ENCODE measurements around the gene TUBA3D. TPM values are rescaled to one million over a fixed set of nuclear protein-coding genes. Genes with fewer than 3 reads are reported as not detected.
"Not testable (repeated sequence)": the region's sequence is repeated elsewhere in the genome, so short reads cannot be mapped to it uniquely, and the experiment has no call there.

The TUBA3D gene
- total RNA-seq, 1 donor from 2014 or later = not detected

- not testable (repeated sequence) for H3K9me3 Mint-ChIP-seq; H3K27ac Mint-ChIP-seq; H3K27me3 Mint-ChIP-seq; DNase-seq (ENCODE audit: extremely low spot score, unreplicated experiment); H3K36me3 Mint-ChIP-seq; H3K4me1 Mint-ChIP-seq (ENCODE audit: unreplicated experiment); H3K4me3 Mint-ChIP-seq
Observed at GRCh38 chr2:131454914-131455313, 21.0 kb upstream of the TUBA3D start.

GRCh38 chr2:131467722-131468121 is 8.2 kb upstream of the TUBA3D start:
- not testable (repeated sequence) for DNase-seq (ENCODE audit: extremely low spot score, unreplicated experiment); H3K4me1 Mint-ChIP-seq (ENCODE audit: unreplicated experiment); H3K36me3 Mint-ChIP-seq; H3K27me3 Mint-ChIP-seq; H3K4me3 Mint-ChIP-seq; H3K27ac Mint-ChIP-seq; H3K9me3 Mint-ChIP-seq

- not testable (repeated sequence) for H3K4me1 Mint-ChIP-seq (ENCODE audit: unreplicated experiment); H3K27ac Mint-ChIP-seq; DNase-seq (ENCODE audit: extremely low spot score, unreplicated experiment); H3K36me3 Mint-ChIP-seq; H3K4me3 Mint-ChIP-seq; H3K27me3 Mint-ChIP-seq; H3K9me3 Mint-ChIP-seq
Observed at GRCh38 chr2:131470944-131471343, 5.0 kb upstream of the TUBA3D start.

- H3K4me1 Mint-ChIP-seq (ENCODE audit: unreplicated experiment); H3K27me3 Mint-ChIP-seq; DNase-seq (ENCODE audit: extremely low spot score, unreplicated experiment); H3K27ac Mint-ChIP-seq; H3K4me3 Mint-ChIP-seq; H3K36me3 Mint-ChIP-seq; H3K9me3 Mint-ChIP-seq: not testable (repeated sequence)
Observed at GRCh38 chr2:131471624-131472023, 4.3 kb upstream of the TUBA3D start.

GRCh38 chr2:131473266-131473665 is 2.7 kb upstream of the TUBA3D start:
- H3K27me3 Mint-ChIP-seq; H3K9me3 Mint-ChIP-seq; H3K36me3 Mint-ChIP-seq; H3K4me3 Mint-ChIP-seq; DNase-seq (ENCODE audit: extremely low spot score, unreplicated experiment); H3K27ac Mint-ChIP-seq; H3K4me1 Mint-ChIP-seq (ENCODE audit: unreplicated experiment): not testable (repeated sequence)

GRCh38 chr2:131476363-131476762 is 444 bp downstream of the TUBA3D start:
- H3K4me1 Mint-ChIP-seq (ENCODE audit: unreplicated experiment); H3K27ac Mint-ChIP-seq; H3K27me3 Mint-ChIP-seq; DNase-seq (ENCODE audit: extremely low spot score, unreplicated experiment); H3K9me3 Mint-ChIP-seq; H3K4me3 Mint-ChIP-seq; H3K36me3 Mint-ChIP-seq: not testable (repeated sequence)

- DNase-seq (ENCODE audit: extremely low spot score, unreplicated experiment); H3K9me3 Mint-ChIP-seq; H3K27me3 Mint-ChIP-seq; H3K4me3 Mint-ChIP-seq; H3K27ac Mint-ChIP-seq; H3K36me3 Mint-ChIP-seq; H3K4me1 Mint-ChIP-seq (ENCODE audit: unreplicated experiment): not testable (repeated sequence)
Observed at GRCh38 chr2:131477227-131477626, 1.3 kb downstream of the TUBA3D start.

- H3K27ac Mint-ChIP-seq; H3K4me1 Mint-ChIP-seq (ENCODE audit: unreplicated experiment); H3K36me3 Mint-ChIP-seq; DNase-seq (ENCODE audit: extremely low spot score, unreplicated experiment); H3K4me3 Mint-ChIP-seq; H3K27me3 Mint-ChIP-seq; H3K9me3 Mint-ChIP-seq: not testable (repeated sequence)
Observed at GRCh38 chr2:131478074-131478849, 2.3 kb downstream of the TUBA3D start.

GRCh38 chr2:131478850-131479461 is 3.0 kb downstream of the TUBA3D start:
- H3K9me3 Mint-ChIP-seq; H3K4me3 Mint-ChIP-seq; H3K27ac Mint-ChIP-seq; DNase-seq (ENCODE audit: extremely low spot score, unreplicated experiment); H3K27me3 Mint-ChIP-seq; H3K36me3 Mint-ChIP-seq; H3K4me1 Mint-ChIP-seq (ENCODE audit: unreplicated experiment): not testable (repeated sequence)

- not testable (repeated sequence) for H3K27ac Mint-ChIP-seq; H3K4me1 Mint-ChIP-seq (ENCODE audit: unreplicated experiment); H3K4me3 Mint-ChIP-seq; H3K36me3 Mint-ChIP-seq; H3K27me3 Mint-ChIP-seq; H3K9me3 Mint-ChIP-seq
- peak; percentile 39 for DNase-seq (ENCODE audit: extremely low spot score, unreplicated experiment)
Observed at GRCh38 chr2:131480351-131480750, 4.4 kb downstream of the TUBA3D start.

GRCh38 chr2:131482506-131483155 is 6.7 kb downstream of the TUBA3D start:
- not testable (repeated sequence) for H3K9me3 Mint-ChIP-seq; H3K4me3 Mint-ChIP-seq; H3K36me3 Mint-ChIP-seq; H3K4me1 Mint-ChIP-seq (ENCODE audit: unreplicated experiment); H3K27me3 Mint-ChIP-seq; H3K27ac Mint-ChIP-seq
- DNase-seq (ENCODE audit: extremely low spot score, unreplicated experiment) = peak; percentile 39

- DNase-seq (ENCODE audit: extremely low spot score, unreplicated experiment); H3K27me3 Mint-ChIP-seq; H3K27ac Mint-ChIP-seq; H3K4me3 Mint-ChIP-seq; H3K9me3 Mint-ChIP-seq; H3K4me1 Mint-ChIP-seq (ENCODE audit: unreplicated experiment); H3K36me3 Mint-ChIP-seq: not testable (repeated sequence)
Observed at GRCh38 chr2:131483981-131484820, 8.3 kb downstream of the TUBA3D start.

GRCh38 chr2:131484906-131485460 is 9.1 kb downstream of the TUBA3D start:
- not testable (repeated sequence) for H3K9me3 Mint-ChIP-seq; H3K4me3 Mint-ChIP-seq; H3K4me1 Mint-ChIP-seq (ENCODE audit: unreplicated experiment); H3K27me3 Mint-ChIP-seq; H3K27ac Mint-ChIP-seq; DNase-seq (ENCODE audit: extremely low spot score, unreplicated experiment); H3K36me3 Mint-ChIP-seq
